K562 (cell line): ENCODE results near the gene COX7B. TPM values are rescaled to one million over a fixed set of nuclear protein-coding genes. Genes with fewer than 3 reads are reported as not detected.

Source experiments
- HMG20B ChIP-seq: fragments of 250-450 bp; sonication (Bioruptor Pico); IDR thresholded peaks from 2 replicates; pipeline ENCODE4 v1.5.0; 2021; ENCODE audit warnings: mild to moderate bottlenecking
- IRF2 ChIP-seq: sonication (generic); formaldehyde crosslinking; IDR thresholded peaks from 2 replicates; pipeline ENCODE4 v1.8.1; 2022; ENCODE audit warnings: mild to moderate bottlenecking, missing genetic modification reagents
- NELFE ChIP-seq: IDR thresholded peaks from 2 replicates; pipeline ENCODE4 v1.6.1; 2011; ENCODE audit warnings: mild to moderate bottlenecking; ENCODE audit not compliant: insufficient read depth, insufficient read length
- PRMT5 ChIP-seq: sonication (generic); formaldehyde crosslinking; IDR thresholded peaks from 2 replicates; pipeline ENCODE4 v1.5.0; 2020; ENCODE audit warnings: missing genetic modification reagents
- SP2 ChIP-seq: IDR thresholded peaks from 2 replicates; pipeline ENCODE4 v1.6.1; 2011; ENCODE audit warnings: mild to moderate bottlenecking, low read depth, low read length, moderate library complexity; ENCODE audit not compliant: poor library complexity, severe bottlenecking; ENCODE audit errors: extremely low read depth
- TGIF2 ChIP-seq: sonication (generic); formaldehyde crosslinking; IDR thresholded peaks from 2 replicates; pipeline ENCODE4 v1.8.1; 2022; ENCODE audit warnings: mild to moderate bottlenecking, missing genetic modification reagents, moderate library complexity
- ZNF124 ChIP-seq: sonication (generic); formaldehyde crosslinking; IDR thresholded peaks from 2 replicates; pipeline ENCODE4 v1.8.1; 2022; ENCODE audit warnings: missing genetic modification reagents
- ZNF696 ChIP-seq: fragments of 250-450 bp; sonication (Bioruptor Pico); conservative IDR thresholded peaks from 2 replicates; pipeline ENCODE4 v1.4.0; 2020; ENCODE audit warnings: mild to moderate bottlenecking, moderate library complexity
- ZSCAN32 ChIP-seq: fragments of 450-650 bp; formaldehyde crosslinking; IDR thresholded peaks from 2 replicates; pipeline ENCODE4 v1.4.0; 2020; ENCODE audit warnings: mild to moderate bottlenecking, moderate library complexity
- polyA plus RNA-seq, 8 experiments: library from polyadenylated mRNA; depleted of rRNA in 4 of 8; stranded (reverse) in 5 of 8; unstranded in 3 of 8; fragments of >200 nt; fragmentation: Nextera tagmentation in 2 of 8; fragmentation: Illumina TruSeq in 1 of 8; extraction: Ambion mirVana in 2 of 8; extraction: Trizol in 1 of 8; gene quantifications; 2 replicates each; pipeline versions ENCODE4 v1.2.1 to v1.2.3, GENCODE V29; 2011 to 2014; ENCODE audit warnings: inconsistent platforms in 1 of 8, missing spikeins in 1 of 8
- total RNA-seq, 7 experiments: library from RNA; depleted of rRNA in 6 of 7; stranded (reverse); fragments of >200 nt in 6 of 7; fragmentation: Illumina TruSeq in 2 of 7; extraction: Trizol in 2 of 7; gene quantifications; 2 replicates each; pipeline versions ENCODE4 v1.2.1 to v1.2.3, GENCODE V29; 2011 to 2021; ENCODE audit warnings: low replicate concordance in 1 of 7
- TF ChIP-seq, protein P1 (sequence below), 2 experiments: fragments of 450-650 bp in 1 of 2; sonication (generic) in 1 of 2; formaldehyde crosslinking in 1 of 2; IDR thresholded peaks in 1 of 2; conservative IDR thresholded peaks in 1 of 2; 2 replicates each; pipeline versions ENCODE4 v1.6.1 to v1.8.1; 2016 to 2023; ENCODE audit warnings: mild to moderate bottlenecking in 2 of 2, moderate library complexity in 2 of 2, inconsistent platforms in 1 of 2, missing genetic modification reagents in 1 of 2
- TF ChIP-seq, protein P2 (sequence below): fragments of 450-650 bp; formaldehyde crosslinking; IDR thresholded peaks from 2 replicates; pipeline ENCODE4 v1.4.0; 2020; ENCODE audit warnings: mild to moderate bottlenecking
- TF ChIP-seq, protein P3 (sequence below): fragments of 450-650 bp; formaldehyde crosslinking; IDR thresholded peaks from 2 replicates; pipeline ENCODE4 v1.4.0; 2022; ENCODE audit warnings: missing genetic modification characterization
- TF ChIP-seq, protein P4 (sequence below): fragments of 250-450 bp; sonication (Bioruptor Pico); IDR thresholded peaks from 2 replicates; pipeline ENCODE4 v1.5.0; 2020; ENCODE audit warnings: mild to moderate bottlenecking, borderline replicate concordance
- TF ChIP-seq, protein P5 (sequence below): fragments of 450-650 bp; IDR thresholded peaks from 2 replicates; pipeline ENCODE4 v1.6.1; 2017; ENCODE audit warnings: antibody characterized with exemption, mild to moderate bottlenecking
- TF ChIP-seq, protein P6 (sequence below): fragments of 250-450 bp; sonication (Bioruptor Pico); IDR thresholded peaks from 2 replicates; pipeline ENCODE4 v1.4.0; 2020; ENCODE audit warnings: borderline replicate concordance

COX7B gene
- total and polyA plus RNA-seq, 9 of the 15 experiments (the other 6 are each of a cell fraction or from before 2014, with no cell fraction given): 549 to 2,891 (median 1,307) TPM

DNA sequence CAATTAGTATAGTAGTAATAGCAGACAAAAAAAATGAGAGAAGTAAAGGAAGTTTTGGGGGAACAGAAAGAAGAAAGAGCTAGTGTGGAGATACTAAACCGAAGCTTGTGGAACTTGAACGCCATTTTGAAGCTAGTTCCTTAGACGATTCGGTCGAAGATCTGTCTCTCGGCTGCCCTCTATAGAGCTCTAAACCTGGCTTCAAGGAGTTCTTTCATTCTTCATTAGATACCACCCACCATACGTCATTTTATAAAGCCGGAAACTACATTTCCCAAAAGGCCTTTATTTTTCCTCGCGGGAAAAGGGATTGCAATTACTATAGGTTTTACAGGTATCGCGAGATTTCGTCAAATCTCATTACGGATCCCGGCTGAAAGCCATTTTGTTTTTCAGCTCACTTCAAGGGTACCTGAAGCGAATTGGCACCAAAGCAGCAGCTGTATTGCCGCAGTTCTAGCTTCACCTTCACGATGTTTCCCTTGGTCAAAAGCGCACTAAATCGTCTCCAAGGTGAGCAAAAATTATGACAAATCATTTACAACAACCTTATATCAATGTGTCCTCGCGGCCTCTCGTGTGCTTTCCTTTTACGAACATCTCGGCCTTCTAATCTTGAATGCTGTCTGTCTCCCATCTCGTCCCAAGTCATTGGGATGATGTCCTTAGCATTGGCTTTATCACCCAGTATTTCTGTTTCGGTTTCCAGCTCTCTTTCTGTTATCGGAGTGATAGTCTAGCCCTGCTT lies at the start of gene COX7B (continued):
- TF ChIP-seq, protein P1, sequence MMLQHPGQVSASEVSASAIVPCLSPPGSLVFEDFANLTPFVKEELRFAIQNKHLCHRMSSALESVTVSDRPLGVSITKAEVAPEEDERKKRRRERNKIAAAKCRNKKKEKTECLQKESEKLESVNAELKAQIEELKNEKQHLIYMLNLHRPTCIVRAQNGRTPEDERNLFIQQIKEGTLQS (IDR thresholded peaks at IDR 0.05): no peak
- TF ChIP-seq, protein P1 (CRISPR knock-in tag; conservative IDR thresholded peaks at IDR 0.05): no peak
- no peak for TF ChIP-seq SP2
- TF ChIP-seq, protein P2, sequence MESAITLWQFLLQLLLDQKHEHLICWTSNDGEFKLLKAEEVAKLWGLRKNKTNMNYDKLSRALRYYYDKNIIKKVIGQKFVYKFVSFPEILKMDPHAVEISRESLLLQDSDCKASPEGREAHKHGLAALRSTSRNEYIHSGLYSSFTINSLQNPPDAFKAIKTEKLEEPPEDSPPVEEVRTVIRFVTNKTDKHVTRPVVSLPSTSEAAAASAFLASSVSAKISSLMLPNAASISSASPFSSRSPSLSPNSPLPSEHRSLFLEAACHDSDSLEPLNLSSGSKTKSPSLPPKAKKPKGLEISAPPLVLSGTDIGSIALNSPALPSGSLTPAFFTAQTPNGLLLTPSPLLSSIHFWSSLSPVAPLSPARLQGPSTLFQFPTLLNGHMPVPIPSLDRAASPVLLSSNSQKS (CRISPR knock-in tag): no peak
- no peak for TF ChIP-seq NELFE
- TF ChIP-seq, protein P3, sequence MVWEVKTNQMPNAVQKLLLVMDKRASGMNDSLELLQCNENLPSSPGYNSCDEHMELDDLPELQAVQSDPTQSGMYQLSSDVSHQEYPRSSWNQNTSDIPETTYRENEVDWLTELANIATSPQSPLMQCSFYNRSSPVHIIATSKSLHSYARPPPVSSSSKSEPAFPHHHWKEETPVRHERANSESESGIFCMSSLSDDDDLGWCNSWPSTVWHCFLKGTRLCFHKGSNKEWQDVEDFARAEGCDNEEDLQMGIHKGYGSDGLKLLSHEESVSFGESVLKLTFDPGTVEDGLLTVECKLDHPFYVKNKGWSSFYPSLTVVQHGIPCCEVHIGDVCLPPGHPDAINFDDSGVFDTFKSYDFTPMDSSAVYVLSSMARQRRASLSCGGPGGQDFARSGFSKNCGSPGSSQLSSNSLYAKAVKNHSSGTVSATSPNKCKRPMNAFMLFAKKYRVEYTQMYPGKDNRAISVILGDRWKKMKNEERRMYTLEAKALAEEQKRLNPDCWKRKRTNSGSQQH (CRISPR knock-in tag): no peak
- TF ChIP-seq, protein P4, sequence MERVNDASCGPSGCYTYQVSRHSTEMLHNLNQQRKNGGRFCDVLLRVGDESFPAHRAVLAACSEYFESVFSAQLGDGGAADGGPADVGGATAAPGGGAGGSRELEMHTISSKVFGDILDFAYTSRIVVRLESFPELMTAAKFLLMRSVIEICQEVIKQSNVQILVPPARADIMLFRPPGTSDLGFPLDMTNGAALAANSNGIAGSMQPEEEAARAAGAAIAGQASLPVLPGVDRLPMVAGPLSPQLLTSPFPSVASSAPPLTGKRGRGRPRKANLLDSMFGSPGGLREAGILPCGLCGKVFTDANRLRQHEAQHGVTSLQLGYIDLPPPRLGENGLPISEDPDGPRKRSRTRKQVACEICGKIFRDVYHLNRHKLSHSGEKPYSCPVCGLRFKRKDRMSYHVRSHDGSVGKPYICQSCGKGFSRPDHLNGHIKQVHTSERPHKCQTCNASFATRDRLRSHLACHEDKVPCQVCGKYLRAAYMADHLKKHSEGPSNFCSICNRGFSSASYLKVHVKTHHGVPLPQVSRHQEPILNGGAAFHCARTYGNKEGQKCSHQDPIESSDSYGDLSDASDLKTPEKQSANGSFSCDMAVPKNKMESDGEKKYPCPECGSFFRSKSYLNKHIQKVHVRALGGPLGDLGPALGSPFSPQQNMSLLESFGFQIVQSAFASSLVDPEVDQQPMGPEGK: no peak
- TF ChIP-seq PRMT5 (CRISPR knock-in tag): no peak
- no peak for TF ChIP-seq ZSCAN32
- no peak for TF ChIP-seq ZNF124 (CRISPR knock-in tag)
- TF ChIP-seq, protein P5, sequence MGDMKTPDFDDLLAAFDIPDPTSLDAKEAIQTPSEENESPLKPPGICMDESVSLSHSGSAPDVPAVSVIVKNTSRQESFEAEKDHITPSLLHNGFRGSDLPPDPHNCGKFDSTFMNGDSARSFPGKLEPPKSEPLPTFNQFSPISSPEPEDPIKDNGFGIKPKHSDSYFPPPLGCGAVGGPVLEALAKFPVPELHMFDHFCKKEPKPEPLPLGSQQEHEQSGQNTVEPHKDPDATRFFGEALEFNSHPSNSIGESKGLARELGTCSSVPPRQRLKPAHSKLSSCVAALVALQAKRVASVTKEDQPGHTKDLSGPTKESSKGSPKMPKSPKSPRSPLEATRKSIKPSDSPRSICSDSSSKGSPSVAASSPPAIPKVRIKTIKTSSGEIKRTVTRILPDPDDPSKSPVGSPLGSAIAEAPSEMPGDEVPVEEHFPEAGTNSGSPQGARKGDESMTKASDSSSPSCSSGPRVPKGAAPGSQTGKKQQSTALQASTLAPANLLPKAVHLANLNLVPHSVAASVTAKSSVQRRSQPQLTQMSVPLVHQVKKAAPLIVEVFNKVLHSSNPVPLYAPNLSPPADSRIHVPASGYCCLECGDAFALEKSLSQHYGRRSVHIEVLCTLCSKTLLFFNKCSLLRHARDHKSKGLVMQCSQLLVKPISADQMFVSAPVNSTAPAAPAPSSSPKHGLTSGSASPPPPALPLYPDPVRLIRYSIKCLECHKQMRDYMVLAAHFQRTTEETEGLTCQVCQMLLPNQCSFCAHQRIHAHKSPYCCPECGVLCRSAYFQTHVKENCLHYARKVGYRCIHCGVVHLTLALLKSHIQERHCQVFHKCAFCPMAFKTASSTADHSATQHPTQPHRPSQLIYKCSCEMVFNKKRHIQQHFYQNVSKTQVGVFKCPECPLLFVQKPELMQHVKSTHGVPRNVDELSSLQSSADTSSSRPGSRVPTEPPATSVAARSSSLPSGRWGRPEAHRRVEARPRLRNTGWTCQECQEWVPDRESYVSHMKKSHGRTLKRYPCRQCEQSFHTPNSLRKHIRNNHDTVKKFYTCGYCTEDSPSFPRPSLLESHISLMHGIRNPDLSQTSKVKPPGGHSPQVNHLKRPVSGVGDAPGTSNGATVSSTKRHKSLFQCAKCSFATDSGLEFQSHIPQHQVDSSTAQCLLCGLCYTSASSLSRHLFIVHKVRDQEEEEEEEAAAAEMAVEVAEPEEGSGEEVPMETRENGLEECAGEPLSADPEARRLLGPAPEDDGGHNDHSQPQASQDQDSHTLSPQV: 0 out of 2 replicates have a peak, but pooled peaks have one; percentile 21
- TF ChIP-seq HMG20B (CRISPR knock-in tag): no peak
- TF ChIP-seq, protein P6, sequence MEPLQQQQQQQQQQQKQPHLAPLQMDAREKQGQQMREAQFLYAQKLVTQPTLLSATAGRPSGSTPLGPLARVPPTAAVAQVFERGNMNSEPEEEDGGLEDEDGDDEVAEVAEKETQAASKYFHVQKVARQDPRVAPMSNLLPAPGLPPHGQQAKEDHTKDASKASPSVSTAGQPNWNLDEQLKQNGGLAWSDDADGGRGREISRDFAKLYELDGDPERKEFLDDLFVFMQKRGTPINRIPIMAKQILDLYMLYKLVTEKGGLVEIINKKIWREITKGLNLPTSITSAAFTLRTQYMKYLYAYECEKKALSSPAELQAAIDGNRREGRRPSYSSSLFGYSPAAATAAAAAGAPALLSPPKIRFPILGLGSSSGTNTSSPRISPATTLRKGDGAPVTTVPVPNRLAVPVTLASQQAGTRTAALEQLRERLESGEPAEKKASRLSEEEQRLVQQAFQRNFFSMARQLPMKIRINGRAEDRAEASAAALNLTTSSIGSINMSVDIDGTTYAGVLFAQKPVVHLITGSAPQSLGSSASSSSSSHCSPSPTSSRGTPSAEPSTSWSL (CRISPR knock-in tag): no peak
- TF ChIP-seq IRF2 (CRISPR knock-in tag): no peak
- TF ChIP-seq ZNF696 (CRISPR knock-in tag): no peak
- no peak for TF ChIP-seq TGIF2
